Measurements from ENCODE around the gene MSANTD2. TPM values are rescaled to one million over a fixed set of nuclear protein-coding genes. Genes with fewer than 3 reads are reported as not detected.

Gene MSANTD2
- total RNA-seq, 1 donor from 2014 or later, result 18.7 TPM

- peaks cover 72% of the 10 kb centered on the region for H3K27me3 Mint-ChIP-seq (ENCODE audit: low read depth, unreplicated experiment)
- no peak overlapping the region for H3K4me3 Mint-ChIP-seq (ENCODE audit: unreplicated experiment)
Measured at GRCh38 chr11:124737638-124738305, 62.4 kb downstream of the MSANTD2 start.

DNA sequence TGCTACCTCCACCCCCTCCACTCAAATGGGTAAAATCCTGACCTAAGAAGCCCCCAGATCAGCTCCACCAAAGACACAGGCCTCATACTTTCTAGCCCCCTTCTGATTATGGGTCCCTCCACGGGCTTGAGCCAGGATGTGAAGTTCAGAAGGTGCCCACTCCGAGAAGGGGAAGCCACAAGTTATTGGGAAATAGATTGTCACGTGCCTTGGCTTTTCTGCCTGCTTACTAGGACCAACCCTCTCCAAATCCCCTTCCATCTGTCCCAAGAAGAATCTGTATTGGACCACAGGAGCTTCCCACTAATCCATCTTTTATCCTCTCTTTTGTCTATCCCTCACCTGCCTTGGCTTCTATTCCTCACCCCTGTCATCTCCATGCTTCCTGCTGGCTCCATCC lies 63.5 kb downstream of the MSANTD2 start:
- peaks cover 67% of the 10 kb centered on the region for H3K27me3 Mint-ChIP-seq (ENCODE audit: low read depth, unreplicated experiment)
- H4K20me1 ChIP-seq (ENCODE audit: insufficient read depth, low read length), result no peaks in the 10 kb centered on the region
- H3K27ac Mint-ChIP-seq (ENCODE audit: unreplicated experiment), result no peak overlapping the region
- peaks cover 9% of the 10 kb centered on the region for H3K27me3 ChIP-seq (ENCODE audit: insufficient read depth, low read length)
- DNase-seq (ENCODE audit: low read depth) (no peak), FAIRE-seq (no peak)
- no peaks in the 10 kb centered on the region for H3K36me3 ChIP-seq (ENCODE audit: insufficient read depth, low read length)
- no peaks in the 10 kb centered on the region for H3K79me2 ChIP-seq (ENCODE audit: insufficient read depth, low read length)
- H3K27ac ChIP-seq (ENCODE audit: low read depth, low read length), result no peak overlapping the region
- H3K4me3 ChIP-seq (ENCODE audit: insufficient read depth, low read depth, low read length), result no peak overlapping the region
- H3K4me3 Mint-ChIP-seq (ENCODE audit: unreplicated experiment), result no peak overlapping the region
- peaks cover 5% of the 10 kb centered on the region for H3K4me1 ChIP-seq (ENCODE audit: insufficient read depth, low read length)
- H3K4me2 ChIP-seq (ENCODE audit: low read length), result no peak overlapping the region
- H3K9me3 Mint-ChIP-seq (ENCODE audit: unreplicated experiment), result no peaks in the 10 kb centered on the region
- no peaks in the 10 kb centered on the region for H3K36me3 Mint-ChIP-seq (ENCODE audit: low read depth, unreplicated experiment)
- H3K9ac ChIP-seq (ENCODE audit: low read length), result no peak overlapping the region
- H2AFZ ChIP-seq (ENCODE audit: low read depth, low read length), result no peak overlapping the region
- H3K4me1 Mint-ChIP-seq (ENCODE audit: low read depth, unreplicated experiment), result peaks cover 7% of the 10 kb centered on the region
- TF ChIP-seq EZH2 (IDR thresholded peaks at IDR 0.05; ENCODE audit: insufficient read depth, low read length), result no peak
- TF ChIP-seq, protein P1, sequence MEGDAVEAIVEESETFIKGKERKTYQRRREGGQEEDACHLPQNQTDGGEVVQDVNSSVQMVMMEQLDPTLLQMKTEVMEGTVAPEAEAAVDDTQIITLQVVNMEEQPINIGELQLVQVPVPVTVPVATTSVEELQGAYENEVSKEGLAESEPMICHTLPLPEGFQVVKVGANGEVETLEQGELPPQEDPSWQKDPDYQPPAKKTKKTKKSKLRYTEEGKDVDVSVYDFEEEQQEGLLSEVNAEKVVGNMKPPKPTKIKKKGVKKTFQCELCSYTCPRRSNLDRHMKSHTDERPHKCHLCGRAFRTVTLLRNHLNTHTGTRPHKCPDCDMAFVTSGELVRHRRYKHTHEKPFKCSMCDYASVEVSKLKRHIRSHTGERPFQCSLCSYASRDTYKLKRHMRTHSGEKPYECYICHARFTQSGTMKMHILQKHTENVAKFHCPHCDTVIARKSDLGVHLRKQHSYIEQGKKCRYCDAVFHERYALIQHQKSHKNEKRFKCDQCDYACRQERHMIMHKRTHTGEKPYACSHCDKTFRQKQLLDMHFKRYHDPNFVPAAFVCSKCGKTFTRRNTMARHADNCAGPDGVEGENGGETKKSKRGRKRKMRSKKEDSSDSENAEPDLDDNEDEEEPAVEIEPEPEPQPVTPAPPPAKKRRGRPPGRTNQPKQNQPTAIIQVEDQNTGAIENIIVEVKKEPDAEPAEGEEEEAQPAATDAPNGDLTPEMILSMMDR (IDR thresholded peaks at IDR 0.05; ENCODE audit: insufficient read depth, low read depth, low read length), result no peak
- no peaks in the 10 kb centered on the region for H3K9me3 ChIP-seq (ENCODE audit: insufficient read depth, low read depth, low read length)

More at GRCh38 chr11:124737638-124738305, 62.4 kb downstream of the MSANTD2 start:
- FAIRE-seq, result no peak
- H3K36me3 ChIP-seq (ENCODE audit: insufficient read depth, low read length), result no peaks in the 10 kb centered on the region
- H3K9ac ChIP-seq (ENCODE audit: low read length), result no peak overlapping the region
- H2AFZ ChIP-seq (ENCODE audit: low read depth, low read length), result no peak overlapping the region
- no peaks in the 10 kb centered on the region for H3K79me2 ChIP-seq (ENCODE audit: insufficient read depth, low read length)
- H3K4me3 ChIP-seq (ENCODE audit: insufficient read depth, low read depth, low read length), result no peak overlapping the region
- Mint-ChIP-seq H3K36me3 (ENCODE audit: low read depth, unreplicated experiment) (no peaks in the 10 kb centered on the region), H3K9me3 (ENCODE audit: unreplicated experiment) (no peaks in the 10 kb centered on the region), H3K4me1 (ENCODE audit: low read depth, unreplicated experiment) (peaks cover 7% of the 10 kb centered on the region), H3K27ac (ENCODE audit: unreplicated experiment) (no peak overlapping the region)
- TF ChIP-seq EZH2 (IDR thresholded peaks at IDR 0.05; ENCODE audit: insufficient read depth, low read length), result no peak
- TF ChIP-seq, protein P1 (IDR thresholded peaks at IDR 0.05; ENCODE audit: insufficient read depth, low read depth, low read length), result no peak
- H4K20me1 ChIP-seq (ENCODE audit: insufficient read depth, low read length), result peaks cover 2% of the 10 kb centered on the region
- H3K4me2 ChIP-seq (ENCODE audit: low read length), result no peak overlapping the region
- H3K4me1 ChIP-seq (ENCODE audit: insufficient read depth, low read length), result peaks cover 5% of the 10 kb centered on the region
- H3K27me3 ChIP-seq (ENCODE audit: insufficient read depth, low read length), result peaks cover 12% of the 10 kb centered on the region
- no peak overlapping the region for H3K27ac ChIP-seq (ENCODE audit: low read depth, low read length)
- H3K9me3 ChIP-seq (ENCODE audit: insufficient read depth, low read depth, low read length), result no peaks in the 10 kb centered on the region
- DNase-seq (ENCODE audit: low read depth), result no peak

DNA sequence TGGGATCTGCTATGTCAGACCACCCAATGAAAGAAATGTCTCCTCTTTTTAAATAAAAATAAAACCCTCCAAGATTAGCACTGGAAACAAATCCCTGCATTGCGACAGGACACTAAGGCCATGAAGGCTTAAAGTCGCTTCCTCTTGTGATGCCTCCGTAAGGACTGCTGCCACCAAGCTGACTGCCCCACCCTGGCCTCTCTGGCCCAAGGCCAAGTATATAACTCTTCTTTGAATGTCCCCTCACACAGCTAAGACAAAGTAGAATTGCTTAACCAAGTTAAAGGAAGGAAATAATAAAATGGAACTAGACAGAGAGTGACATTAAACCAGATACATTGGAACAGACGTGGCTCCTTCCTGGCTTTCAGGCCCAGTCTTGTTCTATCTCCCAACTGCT lies 68.0 kb downstream of the MSANTD2 start:
- no peak overlapping the region for H3K4me3 ChIP-seq (ENCODE audit: insufficient read depth, low read depth, low read length)
- peaks cover 9% of the 10 kb centered on the region for H3K27me3 ChIP-seq (ENCODE audit: insufficient read depth, low read length)
- Mint-ChIP-seq H3K4me3 (ENCODE audit: unreplicated experiment) (no peak overlapping the region), H3K27me3 (ENCODE audit: low read depth, unreplicated experiment) (peaks cover 41% of the 10 kb centered on the region), H3K27ac (ENCODE audit: unreplicated experiment) (no peak overlapping the region), H3K36me3 (ENCODE audit: low read depth, unreplicated experiment) (no peaks in the 10 kb centered on the region), H3K4me1 (ENCODE audit: low read depth, unreplicated experiment) (peaks cover 5% of the 10 kb centered on the region), H3K9me3 (ENCODE audit: unreplicated experiment) (no peaks in the 10 kb centered on the region)
- FAIRE-seq (no peak), DNase-seq (ENCODE audit: low read depth) (no peak)
- H3K4me1 ChIP-seq (ENCODE audit: insufficient read depth, low read length), result no peaks in the 10 kb centered on the region
- no peak overlapping the region for H3K4me2 ChIP-seq (ENCODE audit: low read length)
- H3K79me2 ChIP-seq (ENCODE audit: insufficient read depth, low read length), result no peaks in the 10 kb centered on the region
- no peak overlapping the region for H3K27ac ChIP-seq (ENCODE audit: low read depth, low read length)
- no peak for TF ChIP-seq EZH2 (IDR thresholded peaks at IDR 0.05; ENCODE audit: insufficient read depth, low read length)
- TF ChIP-seq, protein P1 (IDR thresholded peaks at IDR 0.05; ENCODE audit: insufficient read depth, low read depth, low read length), result no peak
- H2AFZ ChIP-seq (ENCODE audit: low read depth, low read length), result no peak overlapping the region
- no peak overlapping the region for H3K9ac ChIP-seq (ENCODE audit: low read length)
- no peaks in the 10 kb centered on the region for H3K9me3 ChIP-seq (ENCODE audit: insufficient read depth, low read depth, low read length)
- no peaks in the 10 kb centered on the region for H4K20me1 ChIP-seq (ENCODE audit: insufficient read depth, low read length)
- H3K36me3 ChIP-seq (ENCODE audit: insufficient read depth, low read length), result no peaks in the 10 kb centered on the region
